HuH-7 (cell line): ENCODE data around the gene PPP2R2C.
A peak's percentile ranks its signal among the peaks of the same experiment; 100 is the strongest.

Experiments used
- DNase-seq: peaks from one replicate; pipeline ENCODE4 v3.0.0; 2011; ENCODE audit warnings: low spot score

The PPP2R2C gene

GRCh38 chr4:6379767-6380745 is 92.4 kb downstream of the PPP2R2C start:
- no peak for DNase-seq

- DNase-seq: no peak
Observed at GRCh38 chr4:6378493-6379445, 93.6 kb downstream of the PPP2R2C start.

GRCh38 chr4:6377626-6378492 is 94.6 kb downstream of the PPP2R2C start:
- no peak for DNase-seq

- no peak for DNase-seq
Observed at GRCh38 chr4:6375620-6376295, 96.7 kb downstream of the PPP2R2C start.

- DNase-seq: no peak
Observed at GRCh38 chr4:6374575-6374974, 97.8 kb downstream of the PPP2R2C start.

- DNase-seq: no peak
Observed at GRCh38 chr4:6373541-6374410, 98.6 kb downstream of the PPP2R2C start.

GRCh38 chr4:6372649-6373525 is 99.5 kb downstream of the PPP2R2C start:
- peak; percentile 65 for DNase-seq

GRCh38 chr4:6371812-6372211 is 100.6 kb downstream of the PPP2R2C start:
- DNase-seq: no peak

- no peak for DNase-seq
Observed at GRCh38 chr4:6371271-6371670, 101.1 kb downstream of the PPP2R2C start.

- no peak for DNase-seq
Observed at GRCh38 chr4:6369924-6370645, 102.3 kb downstream of the PPP2R2C start.

GRCh38 chr4:6369511-6369910 is 102.9 kb downstream of the PPP2R2C start:
- DNase-seq: no peak

- no peak for DNase-seq
Observed at GRCh38 chr4:6369035-6369434, 103.4 kb downstream of the PPP2R2C start.

GRCh38 chr4:6368601-6369000 is 103.8 kb downstream of the PPP2R2C start:
- no peak for DNase-seq

GRCh38 chr4:6368096-6368495 is 104.3 kb downstream of the PPP2R2C start:
- DNase-seq: no peak

GRCh38 chr4:6367371-6367851 is 105.0 kb downstream of the PPP2R2C start:
- DNase-seq: no peak

- no peak for DNase-seq
Observed at GRCh38 chr4:6366581-6366980, 105.8 kb downstream of the PPP2R2C start.

- no peak for DNase-seq
Observed at GRCh38 chr4:6365545-6366086, 106.8 kb downstream of the PPP2R2C start.

GRCh38 chr4:6364581-6364980 is 107.8 kb downstream of the PPP2R2C start:
- no peak for DNase-seq
